Neural progenitor cell (in vitro differentiated cells): Measurements from ENCODE around the gene MTRR.

Experiments used
- CTCF ChIP-seq: fragments of 200-600 bp; sonication (generic); IDR thresholded peaks from 2 replicates; pipeline ENCODE4 v1.5.1; 2017; ENCODE audit warnings: antibody characterized with exemption, mild to moderate bottlenecking
- EZH2phosphoT487 ChIP-seq: fragments of 200-600 bp; sonication (generic); IDR thresholded peaks from 2 replicates; pipeline ENCODE4 v1.6.1; 2017; ENCODE audit warnings: antibody characterized with exemption

GRCh38 chr5:7894439-7894838 lies 25.5 kb downstream of the MTRR start:
- no peak for TF ChIP-seq EZH2phosphoT487
- no peak for TF ChIP-seq CTCF
